H1 (cell line): ENCODE results near the gene KANSL3. TPM values are rescaled to one million over a fixed set of nuclear protein-coding genes. Genes with fewer than 3 reads are reported as not detected.

Experiments used
- CTCF ChIA-PET: fragments of 300-600 bp; sonication (Branson Sonifier 250); formaldehyde crosslinking; loops from one replicate; lab custom pipeline; 2021; ENCODE audit not compliant: partially characterized antibody; lab: Charles Lee
- POLR2A ChIA-PET: fragments of 300-600 bp; sonication (Branson Sonifier 250); formaldehyde crosslinking; loops from one replicate; lab custom pipeline; 2021; ENCODE audit warnings: inconsistent platforms; ENCODE audit not compliant: partially characterized antibody; lab: Charles Lee
- DNase-seq, 2 experiments: peaks; one replicate each; pipeline versions ENCODE4 v3.0.0 to v3.0.0-alpha.2; 2010 to 2022; ENCODE audit warnings: low spot score in 2 of 2, low read depth in 1 of 2, mixed read lengths in 1 of 2
- FAIRE-seq: peaks from 2 replicates; lab custom pipeline; 2011; peaks lifted over from hg19 to GRCh38; lab: Jason Lieb, UNC
- H2AFZ ChIP-seq: 2 replicates; pipeline ENCODE4 v1.8.1; 2012; ENCODE audit warnings: low read length, inconsistent platforms
- H2AK5ac ChIP-seq: 2 replicates; pipeline ENCODE4 v1.6.1; 2013; ENCODE audit warnings: low read depth, low read length
- H2BK120ac ChIP-seq: replicated peaks from 2 replicates; pipeline ENCODE3; 2013; ENCODE audit warnings: low read depth, low read length, inconsistent platforms
- H2BK12ac ChIP-seq: 2 replicates; pipeline ENCODE4 v1.6.1; 2013; ENCODE audit warnings: low read depth, low read length
- H2BK15ac ChIP-seq: 2 replicates; pipeline ENCODE4 v1.6.1; 2013; ENCODE audit warnings: low read length
- H2BK20ac ChIP-seq: 2 replicates; pipeline ENCODE4 v1.6.1; 2013; ENCODE audit warnings: low read length
- H2BK5ac ChIP-seq: 2 replicates; pipeline ENCODE4 v1.6.1; 2013; ENCODE audit warnings: low read depth, low read length
- H3K14ac ChIP-seq: 2 replicates; pipeline ENCODE4 v1.6.1; 2013; ENCODE audit warnings: inconsistent platforms; ENCODE audit not compliant: insufficient read length
- H3K18ac ChIP-seq: 2 replicates; pipeline ENCODE4 v1.6.1; 2013; ENCODE audit warnings: low read length; ENCODE audit errors: extremely low read depth
- H3K23ac ChIP-seq: 2 replicates; pipeline ENCODE4 v1.6.1; 2013; ENCODE audit warnings: inconsistent platforms; ENCODE audit not compliant: insufficient read length
- H3K23me2 ChIP-seq: 2 replicates; pipeline ENCODE4 v1.6.1; 2013; ENCODE audit warnings: low read depth, low read length
- H3K27ac ChIP-seq: 2 replicates; pipeline ENCODE4 v1.6.1; 2011; ENCODE audit warnings: low read depth, low read length, inconsistent platforms
- H3K27me3 ChIP-seq, 4 experiments: replicated peaks in 1 of 4; 1 replicate in 1 of 4; 2 replicates in 3 of 4; pipeline versions ENCODE4 v1.6.1 to v1.8.1; 2011 to 2013; ENCODE audit warnings: low read length in 3 of 4, mild to moderate bottlenecking in 3 of 4, inconsistent platforms in 2 of 4, mixed read lengths in 2 of 4, moderate library complexity in 1 of 4; ENCODE audit not compliant: control insufficient read depth in 3 of 4, insufficient read depth in 3 of 4; ENCODE audit errors: extremely low read depth in 1 of 4
- H3K36me3 ChIP-seq, 4 experiments: 2 replicates each; pipeline versions ENCODE4 v1.6.1 to v1.8.1; 2011 to 2013; ENCODE audit warnings: mild to moderate bottlenecking in 4 of 4, low read length in 3 of 4, moderate library complexity in 2 of 4, control low read depth in 1 of 4, inconsistent platforms in 1 of 4; ENCODE audit not compliant: insufficient read depth in 4 of 4, control insufficient read depth in 2 of 4
- H3K4ac ChIP-seq: replicated peaks from 2 replicates; pipeline ENCODE3; 2013; ENCODE audit warnings: low read length, low read depth, mixed read lengths, inconsistent platforms; ENCODE audit not compliant: insufficient read length
- H3K4me1 ChIP-seq, 4 experiments: replicated peaks in 1 of 4; 1 replicate in 1 of 4; 2 replicates in 3 of 4; pipeline versions ENCODE4 v1.6.1 to v1.8.1; 2011 to 2013; ENCODE audit warnings: low read length in 3 of 4, inconsistent platforms in 2 of 4, mixed read lengths in 1 of 4; ENCODE audit not compliant: insufficient read depth in 4 of 4, control insufficient read depth in 3 of 4
- H3K4me2 ChIP-seq, 2 experiments: 2 replicates each; pipeline versions ENCODE4 v1.6.1 to v1.8.1; 2011 to 2013; ENCODE audit warnings: low read depth in 2 of 2, low read length in 2 of 2, control low read depth in 1 of 2, inconsistent platforms in 1 of 2, mild to moderate bottlenecking in 1 of 2; ENCODE audit not compliant: insufficient read depth in 1 of 2
- H3K4me3 ChIP-seq, 4 experiments: fragments of 200-600, 300-600 bp in 1 of 4; sonication (generic), shearing (Covaris generic), sonication (Bioruptor Twin) in 1 of 4; 2 replicates each; pipeline versions ENCODE4 v1.5.1 to v1.8.1; 2011 to 2016; ENCODE audit warnings: low read length in 4 of 4, low read depth in 3 of 4, control low read depth in 2 of 4, inconsistent platforms in 2 of 4, mild to moderate bottlenecking in 2 of 4, mixed read lengths in 1 of 4, moderate library complexity in 1 of 4; ENCODE audit not compliant: insufficient read depth in 2 of 4; ENCODE audit errors: extremely low read depth in 1 of 4
- H3K56ac ChIP-seq: replicated peaks from 2 replicates; pipeline ENCODE3; 2013; ENCODE audit warnings: low read depth, mild to moderate bottlenecking, mixed read lengths, low read length, inconsistent platforms; ENCODE audit not compliant: insufficient read length
- H3K79me1 ChIP-seq: 2 replicates; pipeline ENCODE4 v1.6.1; 2013; ENCODE audit warnings: low read depth, low read length, control low read depth
- H3K79me2 ChIP-seq, 2 experiments: 2 replicates each; pipeline versions ENCODE4 v1.6.1 to v1.8.1; 2012 to 2013; ENCODE audit warnings: low read length in 2 of 2, mild to moderate bottlenecking in 2 of 2, inconsistent platforms in 1 of 2; ENCODE audit not compliant: insufficient read depth in 2 of 2, control insufficient read depth in 1 of 2
- H3K9ac ChIP-seq, 4 experiments: replicated peaks in 1 of 4; 1 replicate in 1 of 4; 2 replicates in 3 of 4; pipeline versions ENCODE4 v1.6.1 to v1.8.1; 2011 to 2013; ENCODE audit warnings: low read depth in 3 of 4, low read length in 3 of 4, control low read depth in 2 of 4, mild to moderate bottlenecking in 2 of 4, moderate library complexity in 2 of 4, inconsistent platforms in 1 of 4; ENCODE audit errors: extremely low read depth in 1 of 4
- H3K9me3 ChIP-seq, 2 experiments: 2 replicates each; pipeline versions ENCODE4 v1.6.1 to v1.8.1; 2012 to 2013; ENCODE audit warnings: mild to moderate bottlenecking in 2 of 2, moderate library complexity in 2 of 2, control low read depth in 1 of 2, inconsistent platforms in 1 of 2, low read depth in 1 of 2, low read length in 1 of 2, mixed read lengths in 1 of 2; ENCODE audit not compliant: insufficient read depth in 2 of 2
- H4K20me1 ChIP-seq, 2 experiments: replicated peaks in 1 of 2; 2 replicates each; pipeline versions ENCODE3 to v1.8.1; 2011 to 2013; ENCODE audit warnings: inconsistent platforms in 2 of 2, low read length in 2 of 2, mild to moderate bottlenecking in 1 of 2; ENCODE audit not compliant: insufficient read depth in 2 of 2, control insufficient read depth in 1 of 2
- H4K5ac ChIP-seq: 2 replicates; pipeline ENCODE4 v1.6.1; 2013; ENCODE audit warnings: low read length, low read depth, mixed read lengths, inconsistent platforms; ENCODE audit not compliant: insufficient read length
- H4K8ac ChIP-seq: 2 replicates; pipeline ENCODE4 v1.8.0; 2013; ENCODE audit warnings: mild to moderate bottlenecking, moderate library complexity, low read length, inconsistent platforms; ENCODE audit not compliant: insufficient read depth; ENCODE audit errors: extremely low read depth
- H4K91ac ChIP-seq: replicated peaks from 2 replicates; pipeline ENCODE3; 2013; ENCODE audit warnings: low read length, mixed read lengths, inconsistent platforms; ENCODE audit not compliant: insufficient read length
- CHD2 ChIP-seq: IDR thresholded peaks from 2 replicates; pipeline ENCODE4 v1.6.1; 2012; ENCODE audit warnings: low read length, improper control_type of control experiment
- CREB1 ChIP-seq: IDR thresholded peaks from 2 replicates; pipeline ENCODE4 v1.6.1; 2012; ENCODE audit warnings: inconsistent platforms
- E2F6 ChIP-seq: IDR thresholded peaks from 2 replicates; pipeline ENCODE4 v1.6.1; 2012; ENCODE audit warnings: inconsistent platforms
- RAD21 ChIP-seq, 2 experiments: IDR thresholded peaks in 1 of 2; conservative IDR thresholded peaks in 1 of 2; 2 replicates each; pipeline ENCODE4 v1.6.1; 2011; ENCODE audit warnings: low read depth in 2 of 2, low read length in 2 of 2, improper control_type of control experiment in 1 of 2, inconsistent platforms in 1 of 2, mild to moderate bottlenecking in 1 of 2, moderate library complexity in 1 of 2
- SIN3A ChIP-seq, 2 experiments: IDR thresholded peaks in 1 of 2; conservative IDR thresholded peaks in 1 of 2; 2 replicates each; pipeline ENCODE4 v1.6.1; 2011 to 2012; ENCODE audit warnings: low read length in 2 of 2, improper control_type of control experiment in 1 of 2, low read depth in 1 of 2, mild to moderate bottlenecking in 1 of 2
- TCF12 ChIP-seq: IDR thresholded peaks from 2 replicates; pipeline ENCODE4 v1.6.1; 2011; ENCODE audit warnings: low read depth, mild to moderate bottlenecking, low read length
- WGBS, 2 experiments: shearing (Covaris generic) in 1 of 2; methylation state at CpG; one replicate each; pipeline versions ENCODE4 v1.1.6 to v1.1.7; 2013 to 2015; ENCODE audit warnings: low lambda C conversion rate in 2 of 2, mixed read lengths in 2 of 2, inconsistent platforms in 1 of 2, low coverage in 1 of 2, missing lambda C conversion rate in 1 of 2; ENCODE audit not compliant: insufficient replicate concordance in 2 of 2, insufficient coverage in 1 of 2, insufficient read length in 1 of 2; ENCODE audit errors: extremely low coverage in 1 of 2, missing lambda C conversion rate in 1 of 2; 5-methylcytosine and 5-hydroxymethylcytosine counted together
- polyA plus RNA-seq, 7 experiments: library from polyadenylated mRNA; depleted of rRNA in 3 of 7; stranded (reverse) in 5 of 7; unstranded in 2 of 7; fragments of >200 nt in 5 of 7; fragments of 200-250 nt in 2 of 7; gene quantifications; 1 replicate in 5 of 7; 2 replicates in 1 of 7; 4 replicates in 1 of 7; pipeline versions ENCODE4 v1.2.1 to v1.2.3, GENCODE V29; 2011 to 2013; ENCODE audit warnings: missing spikeins in 2 of 7, mixed read lengths in 2 of 7
- total RNA-seq: library from RNA; stranded (reverse); fragmentation: NEBNext Ultra II Directional; extraction: Animal tissue kit (Norgen Biotek cat#: 25700); gene quantifications from 2 replicates; pipeline ENCODE4 v1.2.1, GENCODE V29; 2021
- TF ChIP-seq, protein P1 (sequence below): IDR thresholded peaks from 2 replicates; pipeline ENCODE4 v1.6.1; 2011; ENCODE audit warnings: low read length, improper control_type of control experiment

The KANSL3 gene
- total and polyA plus RNA-seq, 2 of the 8 experiments (the other 6 are each of a cell fraction or from before 2014, with no cell fraction given): 19.8 to 31.4 TPM

DNA sequence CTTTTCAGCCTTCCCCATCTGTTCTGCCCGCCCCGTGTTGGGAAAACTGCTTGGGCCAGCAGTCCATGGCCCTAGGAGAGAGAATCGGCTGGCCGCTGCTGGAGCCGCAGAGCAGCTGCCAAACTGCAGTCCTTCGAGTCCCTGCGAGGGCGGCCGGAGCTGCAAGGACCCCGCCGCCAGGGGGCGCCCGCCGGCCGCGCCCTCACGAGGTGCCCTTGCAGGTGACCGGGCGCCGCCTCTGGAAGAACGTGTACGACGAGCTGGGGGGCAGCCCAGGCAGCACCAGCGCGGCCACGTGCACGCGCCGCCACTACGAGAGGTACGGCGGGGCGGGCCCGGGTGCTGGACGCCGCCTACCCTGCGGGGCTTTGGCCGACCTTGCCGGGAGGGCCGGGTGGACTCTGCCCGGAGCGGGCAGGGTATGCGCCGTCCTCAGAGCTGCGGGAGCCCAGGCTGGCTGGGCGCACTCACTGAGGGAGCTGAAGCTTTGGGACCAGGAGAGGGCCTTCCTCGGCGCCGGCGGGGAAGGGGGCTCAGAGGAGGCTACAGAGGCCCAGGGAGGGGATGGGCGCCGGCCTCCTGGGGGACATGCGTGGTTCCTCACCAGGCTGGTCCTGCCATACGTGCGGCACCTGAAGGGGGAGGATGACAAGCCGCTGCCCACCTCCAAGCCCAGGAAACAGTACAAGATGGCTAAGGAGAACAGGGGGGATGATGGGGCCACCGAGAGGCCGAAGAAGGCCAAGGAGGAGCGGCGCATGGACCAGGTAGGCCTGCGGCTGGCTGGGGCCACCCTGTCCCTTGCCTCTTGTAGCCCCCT is 87.9 kb downstream of the KANSL3 start:
- 0 out of 2 replicates have a peak overlapping the region, but pooled peaks have one; percentile 50 for H2BK12ac ChIP-seq
- ChIA-PET POLR2A (interaction anchor here (5.4 kb wide), 1 partner anchor 11 kb away, joined by 33 read pairs; the partner anchor contains the start of gene ARID5A), CTCF (interaction anchor here (0.6 to 13.1 kb wide), 32 partner anchors 9 to 306 kb away, joined by 3 to 361 read pairs (median 4); partner anchors contain the start of gene ARID5A)
- no peak overlapping the region for H2BK120ac ChIP-seq
- no peaks in the 10 kb centered on the region for H3K79me1 ChIP-seq
- no peak overlapping the region for H3K23ac ChIP-seq
- H3K4me1 ChIP-seq: peaks cover 2 to 23% (median 7%) of the 10 kb centered on the region in 4 experiments; a peak in 6 of 7 replicates
- H2AFZ ChIP-seq: no peak overlapping the region
- H3K27me3 ChIP-seq: peaks cover 0 to 2% (median 0%) of the 10 kb centered on the region in 4 experiments; a peak in 3 of 7 replicates
- peak overlapping the region; percentile 29; the same call in 1 of the 2 replicates for H2BK15ac ChIP-seq
- H3K23me2 ChIP-seq: 0 out of 2 replicates have a peak, but pooled peaks cover 1% of the 10 kb centered on the region
- no peak overlapping the region for H3K56ac ChIP-seq
- no peaks in the 10 kb centered on the region for H3K79me2 ChIP-seq
- 48% methylated on average over 52 of the region's 61 CpGs; no CpG with 5 or more reads in 1 of the 2 experiments for WGBS, 2 experiments
- no peak overlapping the region; the same call in 1 of the 2 replicates for H3K18ac ChIP-seq
- peak overlapping the region; percentile 83 for H4K8ac ChIP-seq
- H3K36me3 ChIP-seq: no peaks in the 10 kb centered on the region
- no peak overlapping the region for H2BK20ac ChIP-seq
- no peak overlapping the region for H3K27ac ChIP-seq
- peak overlapping the region in 1 of 4 experiments; percentile 19; a peak in 2 of 8 replicates for H3K4me3 ChIP-seq
- FAIRE-seq: no peak
- H3K4me2 ChIP-seq: peak overlapping the region in 1 of 2 experiments; percentile 53; a peak in 3 of 4 replicates
- peaks cover 0 to 2% of the 10 kb centered on the region in 2 experiments for H4K20me1 ChIP-seq
- no peak overlapping the region for H3K9ac ChIP-seq
- no peak overlapping the region for H3K14ac ChIP-seq
- H3K9me3 ChIP-seq: peaks cover 0 to 5% of the 10 kb centered on the region in 2 experiments; a peak in 1 of 4 replicates
- no peak overlapping the region for H2AK5ac ChIP-seq
- H2BK5ac ChIP-seq: no peak overlapping the region
- DNase-seq: peak; percentile 71 to 96
- H4K5ac ChIP-seq: no peak overlapping the region
- H4K91ac ChIP-seq: no peak overlapping the region
- no peak overlapping the region for H3K4ac ChIP-seq
- TF ChIP-seq SIN3A (conservative IDR thresholded peaks at IDR 0.05 in 1 of 2, IDR thresholded peaks at IDR 0.05 in 1 of 2; ENCODE audit: low read depth in 1 of 2, low read length in 2 of 2) (peak in 1 of 2 experiments; percentile 63; a peak in 1 of 4 replicates), CHD2 (0 out of 2 replicates have a peak, but pooled peaks have one; percentile 26), TCF12 (peak; percentile 53; the same call in 1 of the 2 replicates), E2F6 (peak; percentile 90), CREB1 (peak; percentile 32; the same call in 1 of the 2 replicates), RAD21 (IDR thresholded peaks at IDR 0.05 in 1 of 2, conservative IDR thresholded peaks at IDR 0.05 in 1 of 2; ENCODE audit: low read depth in 2 of 2, low read length in 2 of 2) (peak; percentile 65 to 79)
- TF ChIP-seq, protein P1, sequence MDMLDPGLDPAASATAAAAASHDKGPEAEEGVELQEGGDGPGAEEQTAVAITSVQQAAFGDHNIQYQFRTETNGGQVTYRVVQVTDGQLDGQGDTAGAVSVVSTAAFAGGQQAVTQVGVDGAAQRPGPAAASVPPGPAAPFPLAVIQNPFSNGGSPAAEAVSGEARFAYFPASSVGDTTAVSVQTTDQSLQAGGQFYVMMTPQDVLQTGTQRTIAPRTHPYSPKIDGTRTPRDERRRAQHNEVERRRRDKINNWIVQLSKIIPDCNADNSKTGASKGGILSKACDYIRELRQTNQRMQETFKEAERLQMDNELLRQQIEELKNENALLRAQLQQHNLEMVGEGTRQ: peak; percentile 36; the same call in 1 of the 2 replicates
